Measurements from ENCODE around the gene COPZ2.

The COPZ2 gene

GRCh38 chr17:48057626-48058025, 20.0 kb upstream of the COPZ2 start:
- in situ Hi-C loops (cut with MboI; ENCODE audit: low pct_unique_long_range_greater_than_20kb, low sequenced_read_pairs) = no loop called here
- no peak for DNase-seq

GRCh38 chr17:48056879-48057278, 19.3 kb upstream of the COPZ2 start:
- in situ Hi-C loops (cut with MboI; ENCODE audit: low pct_unique_long_range_greater_than_20kb, low sequenced_read_pairs) = no loop called here
- no peak for DNase-seq

- no peak for DNase-seq
- in situ Hi-C loops (cut with MboI; ENCODE audit: low pct_unique_long_range_greater_than_20kb, low sequenced_read_pairs) = no loop called here
Measured at GRCh38 chr17:48056246-48056745, 18.7 kb upstream of the COPZ2 start.

GRCh38 chr17:48055531-48056245, 18.1 kb upstream of the COPZ2 start:
- in situ Hi-C loops (cut with MboI; ENCODE audit: low pct_unique_long_range_greater_than_20kb, low sequenced_read_pairs) = no loop called here
- no peak for DNase-seq

GRCh38 chr17:48054238-48055185, 16.9 kb upstream of the COPZ2 start:
- in situ Hi-C loops (cut with MboI; ENCODE audit: low pct_unique_long_range_greater_than_20kb, low sequenced_read_pairs) = no loop called here
- no peak for DNase-seq

GRCh38 chr17:48053758-48054237, 16.2 kb upstream of the COPZ2 start:
- DNase-seq = no peak
- in situ Hi-C loops (cut with MboI; ENCODE audit: low pct_unique_long_range_greater_than_20kb, low sequenced_read_pairs) = no loop called here

- in situ Hi-C loops (cut with MboI; ENCODE audit: low pct_unique_long_range_greater_than_20kb, low sequenced_read_pairs) = no loop called here
- DNase-seq = peak; percentile 48
Measured at GRCh38 chr17:48052956-48053757, 15.6 kb upstream of the COPZ2 start.

GRCh38 chr17:48051706-48052486, 14.3 kb upstream of the COPZ2 start:
- in situ Hi-C loops (cut with MboI; ENCODE audit: low pct_unique_long_range_greater_than_20kb, low sequenced_read_pairs) = no loop called here
- peak; percentile 72 for DNase-seq

GRCh38 chr17:48051283-48051682, 13.7 kb upstream of the COPZ2 start:
- DNase-seq = no peak
- in situ Hi-C loops (cut with MboI; ENCODE audit: low pct_unique_long_range_greater_than_20kb, low sequenced_read_pairs) = no loop called here

- DNase-seq = peak; percentile 74
- in situ Hi-C loops (cut with MboI; ENCODE audit: low pct_unique_long_range_greater_than_20kb, low sequenced_read_pairs) = no loop called here
Measured at GRCh38 chr17:48048384-48049126, 11.0 kb upstream of the COPZ2 start.

GRCh38 chr17:48047741-48048383, 10.3 kb upstream of the COPZ2 start, which contains the start of gene NFE2L1:
NFE2L1 (plus strand) TSS chr17:48048359; CDS start chr17:48051119, 2,760 bp downstream.
- in situ Hi-C loops (cut with MboI; ENCODE audit: low pct_unique_long_range_greater_than_20kb, low sequenced_read_pairs) = no loop called here
- DNase-seq = peak; percentile 99

GRCh38 chr17:48047113-48047740, 9.6 kb upstream of the COPZ2 start:
- DNase-seq = no peak
- in situ Hi-C loops (cut with MboI; ENCODE audit: low pct_unique_long_range_greater_than_20kb, low sequenced_read_pairs) = no loop called here

- in situ Hi-C loops (cut with MboI; ENCODE audit: low pct_unique_long_range_greater_than_20kb, low sequenced_read_pairs) = no loop called here
Measured at GRCh38 chr17:48046296-48046695, 8.7 kb upstream of the COPZ2 start.

GRCh38 chr17:48045316-48046001, 7.9 kb upstream of the COPZ2 start:
- DNase-seq = no peak
- in situ Hi-C loops (cut with MboI; ENCODE audit: low pct_unique_long_range_greater_than_20kb, low sequenced_read_pairs) = no loop called here

More at GRCh38 chr17:48046296-48046695, 8.7 kb upstream of the COPZ2 start:
- no peak for DNase-seq

GRCh38 chr17:48044851-48045250, 7.3 kb upstream of the COPZ2 start:
- in situ Hi-C loops (cut with MboI; ENCODE audit: low pct_unique_long_range_greater_than_20kb, low sequenced_read_pairs) = no loop called here
- DNase-seq = no peak

GRCh38 chr17:48043176-48043575, 5.6 kb upstream of the COPZ2 start:
- no peak for DNase-seq
- in situ Hi-C loops (cut with MboI; ENCODE audit: low pct_unique_long_range_greater_than_20kb, low sequenced_read_pairs) = no loop called here

All from KBM-7 (cell line).